SK-N-MC (cell line): ENCODE measurements around the gene JPT1.

ENCODE experiments used
- EZH2 ChIP-seq: fragments of 200-600 bp; sonication (generic); IDR thresholded peaks from one replicate; pipeline ENCODE4 v1.6.1; 2017; ENCODE audit warnings: antibody characterized with exemption
- POLR2AphosphoS5 ChIP-seq: IDR thresholded peaks from 2 replicates; pipeline ENCODE4 v1.6.1; 2012; ENCODE audit warnings: mild to moderate bottlenecking, low read depth, low read length, borderline replicate concordance

DNA sequence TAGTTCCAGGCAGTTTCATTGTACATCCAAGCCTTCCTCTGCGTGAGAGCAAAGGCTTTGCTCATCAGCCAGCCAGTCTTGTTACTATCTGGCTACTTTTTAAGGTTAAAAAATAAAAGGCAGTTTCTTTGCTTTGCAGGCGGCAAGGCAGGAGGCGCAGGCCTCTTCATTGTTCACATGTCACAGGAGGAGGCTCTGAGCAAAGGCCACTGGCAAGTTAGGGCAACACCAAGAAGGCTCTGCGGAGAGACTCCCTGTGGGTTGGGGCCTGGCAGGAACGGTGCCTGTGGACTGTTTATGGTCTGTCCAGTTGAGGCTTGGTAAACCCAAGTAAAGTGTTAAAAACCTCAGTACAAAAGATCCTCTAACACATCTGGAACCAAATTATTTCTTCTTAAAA lies 18.9 kb downstream of the JPT1 start:
- TF ChIP-seq POLR2AphosphoS5 (no peak; the same call in 1 of the 2 replicates), EZH2 (no peak)
